Osteocyte (in vitro differentiated cells): Measurements from ENCODE around the gene SCFD1. TPM values are rescaled to one million over a fixed set of nuclear protein-coding genes. Genes with fewer than 3 reads are reported as not detected.

Experiments
- DNase-seq: peaks from one replicate; pipeline ENCODE4 v3.0.0; 2021; ENCODE audit warnings: mixed read lengths; ENCODE audit not compliant: unreplicated experiment; ENCODE audit errors: extremely low spot score
- H3K27ac Mint-ChIP-seq: one replicate; pipeline ENCODE4 v1.8.0; 2021; ENCODE audit warnings: mild to moderate bottlenecking, mixed read lengths; ENCODE audit not compliant: unreplicated experiment
- H3K27me3 Mint-ChIP-seq: one replicate; pipeline ENCODE4 v1.8.0; 2021; ENCODE audit warnings: mixed read lengths; ENCODE audit not compliant: unreplicated experiment
- H3K36me3 Mint-ChIP-seq: one replicate; pipeline ENCODE4 v1.8.0; 2021; ENCODE audit warnings: mixed read lengths; ENCODE audit not compliant: unreplicated experiment
- H3K4me1 Mint-ChIP-seq: one replicate; pipeline ENCODE4 v1.8.0; 2021; ENCODE audit warnings: mixed read lengths; ENCODE audit not compliant: unreplicated experiment
- H3K4me3 Mint-ChIP-seq: one replicate; pipeline ENCODE4 v1.8.0; 2021; ENCODE audit warnings: mild to moderate bottlenecking, moderate library complexity, mixed read lengths; ENCODE audit not compliant: unreplicated experiment
- H3K9me3 Mint-ChIP-seq: one replicate; pipeline ENCODE4 v1.8.0; 2021; ENCODE audit warnings: mixed read lengths; ENCODE audit not compliant: unreplicated experiment
- CTCF ChIP-seq: fragments of 200-600 bp; sonication (generic); IDR thresholded peaks from 2 replicates; pipeline ENCODE4 v1.5.0; 2021; ENCODE audit warnings: antibody characterized with exemption, mild to moderate bottlenecking, moderate library complexity
- total RNA-seq: library from RNA; stranded (reverse); gene quantifications from 2 replicates; pipeline ENCODE4 v1.2.1, GENCODE V29; 2021

SCFD1 gene
- total RNA-seq, 1 donor from 2014 or later = 107 TPM

GRCh38 chr14:30580616-30581282 lies 41.4 kb upstream of the SCFD1 start:
- Mint-ChIP-seq H3K27me3 (no peaks in the 10 kb centered on the region), H3K4me3 (no peak overlapping the region), H3K9me3 (peaks cover 12% of the 10 kb centered on the region), H3K27ac (peak overlapping the region; percentile 41), H3K4me1 (peaks cover 45% of the 10 kb centered on the region), H3K36me3 (peaks cover 22% of the 10 kb centered on the region)
- no peak for DNase-seq
- no peak for TF ChIP-seq CTCF

- Mint-ChIP-seq H3K4me3 (no peak overlapping the region), H3K9me3 (peaks cover 11% of the 10 kb centered on the region), H3K36me3 (peaks cover 23% of the 10 kb centered on the region), H3K27me3 (no peaks in the 10 kb centered on the region), H3K27ac (no peak overlapping the region), H3K4me1 (peaks cover 43% of the 10 kb centered on the region)
- DNase-seq = no peak
- TF ChIP-seq CTCF = no peak
Measured at GRCh38 chr14:30581283-30581625, 40.9 kb upstream of the SCFD1 start.

GRCh38 chr14:30582376-30582775 lies 39.7 kb upstream of the SCFD1 start:
- no peaks in the 10 kb centered on the region for H3K27me3 Mint-ChIP-seq
- H3K36me3 Mint-ChIP-seq = peaks cover 24% of the 10 kb centered on the region
- peaks cover 34% of the 10 kb centered on the region for H3K4me1 Mint-ChIP-seq
- no peak for TF ChIP-seq CTCF
- H3K27ac Mint-ChIP-seq = no peak overlapping the region
- H3K9me3 Mint-ChIP-seq = peaks cover 11% of the 10 kb centered on the region
- no peak overlapping the region for H3K4me3 Mint-ChIP-seq
- no peak for DNase-seq

GRCh38 chr14:30584058-30584630 lies 38.0 kb upstream of the SCFD1 start:
- Mint-ChIP-seq H3K4me1 (peaks cover 26% of the 10 kb centered on the region), H3K27ac (no peak overlapping the region), H3K4me3 (no peak overlapping the region), H3K27me3 (no peaks in the 10 kb centered on the region), H3K9me3 (peaks cover 11% of the 10 kb centered on the region), H3K36me3 (peaks cover 27% of the 10 kb centered on the region)
- DNase-seq = no peak
- TF ChIP-seq CTCF = no peak

- no peaks in the 10 kb centered on the region for H3K27me3 Mint-ChIP-seq
- H3K4me1 Mint-ChIP-seq = peaks cover 20% of the 10 kb centered on the region
- no peak for TF ChIP-seq CTCF
- peaks cover 11% of the 10 kb centered on the region for H3K9me3 Mint-ChIP-seq
- DNase-seq = no peak
- H3K27ac Mint-ChIP-seq = no peak overlapping the region
- no peak overlapping the region for H3K4me3 Mint-ChIP-seq
- H3K36me3 Mint-ChIP-seq = peaks cover 38% of the 10 kb centered on the region
Measured at GRCh38 chr14:30585204-30585603, 36.9 kb upstream of the SCFD1 start.
